Right hindlimb (tissue), 1 donor: ENCODE measurements around the gene IL19.

ENCODE experiments used
- DNase-seq: peaks from one replicate; pipeline ENCODE4 v3.0.0-alpha.2; 2018

The IL19 gene

GRCh38 chr1:206770531-206771337, at the start of gene IL19:
Gene IL19 (plus strand): TSS chr1:206770773. CDS start chr1:206836663, 65,890 bp downstream.
- no peak for DNase-seq

- no peak for DNase-seq
Measured at GRCh38 chr1:206721454-206721853, 49.1 kb upstream of the IL19 start.

- no peak for DNase-seq
Measured at GRCh38 chr1:206722751-206723461, 47.7 kb upstream of the IL19 start.

GRCh38 chr1:206723462-206723804, 47.1 kb upstream of the IL19 start:
- no peak for DNase-seq

- DNase-seq, result no peak
Measured at GRCh38 chr1:206723805-206724472, 46.6 kb upstream of the IL19 start.

- no peak for DNase-seq
Measured at GRCh38 chr1:206725109-206725963, 45.2 kb upstream of the IL19 start.

GRCh38 chr1:206727981-206728696, 42.4 kb upstream of the IL19 start:
- no peak for DNase-seq

GRCh38 chr1:206728697-206728987, 41.9 kb upstream of the IL19 start:
- DNase-seq, result no peak

GRCh38 chr1:206729050-206729449, 41.5 kb upstream of the IL19 start:
- DNase-seq, result no peak

GRCh38 chr1:206729507-206729906, 41.1 kb upstream of the IL19 start:
- no peak for DNase-seq

- DNase-seq, result no peak
Measured at GRCh38 chr1:206732508-206732907, 38.1 kb upstream of the IL19 start.

GRCh38 chr1:206732992-206733391, 37.6 kb upstream of the IL19 start:
- no peak for DNase-seq

- no peak for DNase-seq
Measured at GRCh38 chr1:206734499-206735142, 36.0 kb upstream of the IL19 start.

GRCh38 chr1:206735553-206736031, 35.0 kb upstream of the IL19 start:
- DNase-seq, result no peak

GRCh38 chr1:206736878-206737728, 33.5 kb upstream of the IL19 start:
- no peak for DNase-seq

- DNase-seq, result no peak
Measured at GRCh38 chr1:206737729-206738201, 32.8 kb upstream of the IL19 start.

- DNase-seq, result no peak
Measured at GRCh38 chr1:206738370-206739366, 31.9 kb upstream of the IL19 start.

GRCh38 chr1:206739411-206740076, 31.0 kb upstream of the IL19 start:
- DNase-seq, result no peak
